Stimulated activated CD4-positive, alpha-beta T cell treated with anti-CD3 and anti-CD28 coated beads, TNF-alpha, amount 100 ng/mL, for 24 hours (primary cell): Measurements from ENCODE around the gene PIGR.

Source experiments
- DNase-seq, 3 experiments: peaks; one replicate each; pipeline ENCODE4 v3.0.0-alpha.2; 2020; ENCODE audit warnings: low read depth in 3 of 3

The PIGR gene

GRCh38 chr1:206960676-206961386 is 14.6 kb upstream of the PIGR start:
- no peak for DNase-seq

- DNase-seq, result no peak
These were observed 11.9 kb upstream of the PIGR start for GRCh38 chr1:206958144-206958543.

GRCh38 chr1:206957639-206958038 is 11.4 kb upstream of the PIGR start:
- no peak for DNase-seq

- no peak for DNase-seq
These were observed 9.5 kb upstream of the PIGR start for GRCh38 chr1:206955476-206956451.

GRCh38 chr1:206954459-206955342 is 8.4 kb upstream of the PIGR start:
- DNase-seq, result no peak

DNA sequence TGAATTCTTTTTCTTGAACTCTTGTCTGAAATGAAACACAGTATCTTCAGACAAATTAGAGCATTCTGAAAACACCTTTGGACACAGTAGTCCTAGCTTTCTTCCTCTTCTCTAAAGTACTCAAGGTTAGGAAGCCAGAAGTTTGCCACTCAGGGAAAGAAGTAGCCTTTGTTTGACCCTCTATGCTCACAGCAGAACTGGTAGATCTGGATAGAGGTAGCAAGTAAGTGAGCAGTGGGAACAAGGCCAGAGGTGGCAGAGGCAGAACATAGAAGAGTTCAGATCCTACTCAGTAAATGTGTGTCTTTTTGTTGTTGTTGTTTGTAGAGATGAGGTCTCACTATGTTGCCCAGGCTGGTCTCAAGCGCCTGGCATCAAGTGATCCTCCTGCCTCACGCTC is 7.4 kb upstream of the PIGR start:
- DNase-seq, result no peak

DNA sequence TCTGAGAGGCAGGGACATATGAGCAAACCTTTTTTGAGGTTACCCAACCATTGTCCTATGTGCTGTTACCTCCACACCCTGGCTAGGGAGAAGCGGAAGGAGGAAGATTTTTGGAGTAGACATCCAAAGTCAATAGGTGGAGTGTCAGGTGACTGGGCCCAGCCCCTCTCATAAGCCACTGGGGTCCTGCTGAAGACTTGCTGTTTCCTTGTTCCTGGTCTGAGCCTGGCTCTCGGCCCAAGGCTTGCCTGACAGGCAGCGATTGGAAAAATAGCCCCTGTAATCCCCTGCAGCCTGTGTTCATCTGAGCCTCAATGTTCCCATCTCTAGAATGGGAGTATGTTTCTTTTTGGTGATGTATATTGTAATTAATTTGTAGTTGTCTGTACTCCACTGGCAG is 6.9 kb upstream of the PIGR start:
- no peak for DNase-seq

GRCh38 chr1:206952171-206952570 is 5.9 kb upstream of the PIGR start:
- no peak for DNase-seq

GRCh38 chr1:206951318-206952100 is 5.2 kb upstream of the PIGR start:
- no peak for DNase-seq

DNA sequence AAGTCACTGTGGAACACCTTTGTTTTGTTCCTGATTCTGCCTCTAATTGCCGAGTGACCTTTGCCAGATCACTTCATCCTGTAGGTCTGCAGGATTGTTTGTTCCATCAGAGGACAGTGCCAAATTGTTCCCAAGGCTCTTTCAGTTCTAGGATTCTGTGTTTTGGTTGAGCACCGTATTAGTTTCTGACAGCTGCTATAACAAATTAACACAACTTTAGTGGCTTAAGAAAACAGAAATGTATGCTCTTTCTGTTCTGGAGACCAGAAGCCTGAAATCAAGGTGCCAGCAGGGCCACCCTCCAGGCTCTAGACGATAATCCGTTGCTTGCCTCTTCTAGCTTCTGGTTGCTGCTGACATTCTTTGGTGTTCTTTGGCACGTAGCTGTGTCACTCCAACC is 3.4 kb upstream of the PIGR start:
- DNase-seq, result no peak

DNA sequence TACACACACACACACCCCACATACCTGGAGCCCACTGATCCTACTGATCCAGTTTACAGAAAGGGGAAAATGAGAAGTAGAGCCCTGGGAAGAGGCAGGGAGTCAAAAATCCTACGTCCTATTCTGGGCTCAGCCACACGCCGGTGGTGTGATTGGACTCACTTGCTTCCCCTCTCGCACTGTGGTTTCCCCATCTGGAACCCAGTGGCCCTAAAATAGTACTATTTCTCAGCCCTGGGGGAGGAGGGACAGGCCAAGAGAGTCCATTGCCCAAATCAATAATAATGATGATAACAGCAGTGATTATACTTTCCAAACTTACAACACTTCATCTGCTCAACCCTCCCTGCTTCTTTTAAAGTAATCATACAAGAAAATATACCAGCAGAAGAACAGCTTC is 2.9 kb upstream of the PIGR start:
- no peak for DNase-seq

DNA sequence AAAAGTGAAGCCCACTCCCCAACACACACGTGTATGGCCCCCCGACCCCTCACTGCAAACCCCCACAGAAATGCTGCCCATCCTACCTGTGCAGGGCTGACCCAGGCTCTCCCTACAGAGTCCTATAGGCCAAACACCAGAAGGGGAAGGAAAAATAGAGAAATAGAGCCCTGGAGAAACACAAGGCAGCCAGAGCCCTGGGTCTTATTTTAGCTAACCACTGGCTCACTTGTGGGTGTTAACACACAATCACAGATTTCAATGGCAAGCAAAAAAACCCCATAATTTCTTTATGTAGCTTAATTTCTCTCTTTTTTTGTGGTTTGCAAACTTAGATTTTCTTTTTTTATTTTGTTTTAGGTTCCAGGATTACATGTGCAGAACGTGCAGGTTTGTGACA is 989 bp upstream of the PIGR start:
- no peak for DNase-seq

- no peak for DNase-seq
These were observed 487 bp downstream of the PIGR start for GRCh38 chr1:206945779-206946178.

GRCh38 chr1:206944703-206945102 is 1.6 kb downstream of the PIGR start:
- no peak for DNase-seq

GRCh38 chr1:206941766-206942418 is 4.4 kb downstream of the PIGR start:
- no peak for DNase-seq

DNA sequence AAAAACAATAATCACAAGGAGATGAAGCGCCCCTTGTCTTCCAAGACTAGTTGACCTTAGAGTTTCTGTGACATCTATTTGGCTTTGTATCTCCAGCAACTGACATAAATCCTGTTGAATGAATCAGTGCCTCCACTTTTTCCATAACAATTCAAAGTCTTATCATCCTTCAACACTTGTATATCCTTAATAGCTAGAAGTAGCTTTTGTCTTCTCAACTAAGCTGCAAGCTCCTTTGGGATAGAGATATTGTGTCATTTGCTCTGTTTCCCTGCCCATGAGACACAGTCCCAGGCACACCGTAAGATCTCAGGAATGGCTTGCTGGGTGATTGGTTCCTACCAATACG is 5.7 kb downstream of the PIGR start:
- DNase-seq, result no peak

- no peak for DNase-seq
These were observed 6.3 kb downstream of the PIGR start for GRCh38 chr1:206939841-206940587.

DNA sequence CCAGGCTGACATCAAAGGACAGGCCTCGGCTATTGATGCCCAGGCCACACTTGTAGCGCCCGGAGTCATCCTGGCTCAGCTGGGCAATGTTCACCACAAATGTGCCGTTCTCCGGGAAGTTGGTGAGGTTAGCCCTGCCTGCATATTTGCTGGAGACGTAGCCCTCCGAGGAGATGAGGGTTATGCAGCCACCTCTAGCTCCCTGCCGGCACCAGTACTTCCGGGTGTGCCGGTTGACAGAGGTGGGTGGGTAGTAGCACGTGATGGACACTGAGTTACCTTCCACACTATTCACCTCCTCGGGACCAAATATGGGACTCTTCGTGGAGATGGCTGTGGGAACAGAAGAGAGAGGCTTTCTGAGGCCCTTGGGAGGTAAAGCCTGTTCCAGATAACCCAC is 7.1 kb downstream of the PIGR start:
- no peak for DNase-seq

DNA sequence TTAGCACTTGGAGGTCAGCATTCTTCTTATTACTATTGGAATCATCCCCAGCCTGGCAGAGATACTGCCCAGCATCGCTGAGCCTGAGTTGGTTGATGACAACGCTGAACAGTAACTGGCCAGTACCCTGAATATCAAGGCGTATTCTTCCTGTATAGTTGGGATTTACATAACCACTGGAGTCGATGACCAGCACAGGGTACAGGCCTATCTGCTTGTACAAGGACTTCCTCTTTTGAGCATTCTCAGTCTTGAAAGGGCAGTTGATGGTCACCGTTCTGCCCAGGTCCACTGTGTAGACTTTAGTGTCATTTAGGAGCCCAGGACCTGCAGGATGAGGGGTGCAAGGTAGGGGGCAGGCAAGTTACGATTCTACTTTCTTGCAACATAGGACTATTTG is 8.8 kb downstream of the PIGR start:
- DNase-seq, result no peak

DNA sequence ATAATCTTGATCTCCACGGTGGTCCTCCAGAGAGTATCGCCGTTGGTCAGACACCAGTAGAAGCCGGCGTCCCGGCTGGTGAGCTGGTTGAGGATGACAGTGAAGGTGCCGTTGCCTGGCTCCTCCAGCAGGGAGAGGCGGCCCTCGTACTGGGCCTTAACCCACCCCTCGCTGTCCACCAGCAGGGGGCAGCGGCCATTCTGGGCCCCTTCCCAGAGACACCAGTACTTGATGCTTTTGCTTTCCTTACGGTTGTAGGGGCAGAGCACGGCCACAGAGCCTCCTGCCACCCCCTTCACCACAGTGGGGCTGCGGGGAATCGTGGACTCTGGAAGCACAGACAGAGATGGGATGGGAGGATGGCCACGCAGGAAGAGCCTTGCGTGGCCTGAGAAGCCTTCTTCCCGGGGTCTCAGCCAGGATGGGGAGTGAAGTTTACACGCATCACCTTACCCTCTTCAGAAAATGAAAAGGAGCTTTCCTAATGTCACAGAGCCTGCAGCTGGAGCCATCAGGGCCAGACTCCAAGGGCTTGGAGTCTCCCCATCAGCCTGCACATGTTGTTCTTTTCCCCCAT is 10.7 kb downstream of the PIGR start:
- peak in 1 of 3 experiments; percentile 57 for DNase-seq
